Thymus (tissue), 11 donors: ENCODE data around the gene RERE. TPM values are rescaled to one million over a fixed set of nuclear protein-coding genes. Genes with fewer than 3 reads are reported as not detected.
A peak's percentile ranks its signal among the peaks of the same experiment; 100 is the strongest.

Source experiments
- DNase-seq, 9 donors: peaks; one replicate each; pipeline ENCODE4 v3.0.0-alpha.2; 2013; ENCODE audit warnings: low spot score in 9 of 9, low read depth in 6 of 9, missing footprints in 1 of 9
- H3K27ac ChIP-seq, 2 donors: one replicate each; pipeline ENCODE4 v1.5.1; 2013; ENCODE audit warnings: control low read depth in 1 of 2, low read depth in 1 of 2, low read length in 1 of 2, mild to moderate bottlenecking in 1 of 2, moderate library complexity in 1 of 2
- H3K27me3 ChIP-seq, 2 donors: one replicate each; pipeline ENCODE4 v1.5.1; 2013; ENCODE audit warnings: low read length in 1 of 2; ENCODE audit not compliant: control insufficient read depth in 2 of 2, insufficient read depth in 1 of 2
- H3K36me3 ChIP-seq, 2 donors: one replicate each; pipeline ENCODE4 v1.5.1; 2013; ENCODE audit warnings: low read length in 1 of 2, mild to moderate bottlenecking in 1 of 2, moderate library complexity in 1 of 2; ENCODE audit not compliant: control insufficient read depth in 2 of 2, insufficient read depth in 2 of 2
- H3K4me1 ChIP-seq, 2 donors: one replicate each; pipeline ENCODE4 v1.5.1; 2013; ENCODE audit warnings: low read length in 2 of 2; ENCODE audit not compliant: control insufficient read depth in 2 of 2, insufficient read depth in 2 of 2
- H3K4me3 ChIP-seq, 2 donors: one replicate each; pipeline ENCODE4 v1.5.1; 2013; ENCODE audit warnings: low read length in 2 of 2, control low read depth in 1 of 2, mild to moderate bottlenecking in 1 of 2
- H3K9me3 ChIP-seq, 2 donors: one replicate each; pipeline ENCODE4 v1.5.1; 2013; ENCODE audit warnings: low read length in 1 of 2, mild to moderate bottlenecking in 1 of 2; ENCODE audit not compliant: control insufficient read depth in 2 of 2, insufficient read depth in 1 of 2
- WGBS: extraction: QIAGEN DNeasy Blood & Tissue Kit; methylation state at CpG from one replicate; pipeline ENCODE4 v1.1.7; 2013; 5-methylcytosine and 5-hydroxymethylcytosine counted together
- polyA plus RNA-seq: library from polyadenylated mRNA; stranded (reverse); fragments of 200-250 nt; gene quantifications from one replicate; pipeline ENCODE4 v1.2.3, GENCODE V29; 2013
- total RNA-seq: library from RNA; stranded (reverse); fragments of 120-200 nt; gene quantifications from one replicate; pipeline ENCODE4 v1.2.4, GENCODE V29; 2013
- donor health status: healthy.

The RERE gene
- total and polyA plus RNA-seq, 2 donors, result 22.9 to 37.7 TPM

GRCh38 chr1:8604041-8604945 is 213.1 kb downstream of the RERE start:
- no peaks in the 10 kb centered on the region for H3K27me3 ChIP-seq
- peak in 3 of 9 donors; percentile 12 to 32 (median 24) for DNase-seq
- no peaks in the 10 kb centered on the region for H3K36me3 ChIP-seq
- WGBS, result 60% methylated on average over 7 of the region's 7 CpGs
- peaks cover 0 to 3% of the 10 kb centered on the region in 2 donors for H3K9me3 ChIP-seq
- H3K4me3 ChIP-seq, result no peak overlapping the region
- peak overlapping the region; percentile 57 to 60 for H3K27ac ChIP-seq
- peaks cover 2 to 4% of the 10 kb centered on the region in 2 donors for H3K4me1 ChIP-seq

- no peak for DNase-seq
- H3K4me1 ChIP-seq, result peaks cover 2 to 12% of the 10 kb centered on the region in 2 donors
- H3K27me3 ChIP-seq, result no peaks in the 10 kb centered on the region
- WGBS, result 97% methylated on average over 4 of the region's 4 CpGs
- H3K36me3 ChIP-seq, result no peaks in the 10 kb centered on the region
- H3K4me3 ChIP-seq, result no peak overlapping the region
- H3K9me3 ChIP-seq, result peaks cover 0 to 3% of the 10 kb centered on the region in 2 donors
- H3K27ac ChIP-seq, result no peak overlapping the region
These were observed 214.2 kb downstream of the RERE start for GRCh38 chr1:8603220-8603616.

DNA sequence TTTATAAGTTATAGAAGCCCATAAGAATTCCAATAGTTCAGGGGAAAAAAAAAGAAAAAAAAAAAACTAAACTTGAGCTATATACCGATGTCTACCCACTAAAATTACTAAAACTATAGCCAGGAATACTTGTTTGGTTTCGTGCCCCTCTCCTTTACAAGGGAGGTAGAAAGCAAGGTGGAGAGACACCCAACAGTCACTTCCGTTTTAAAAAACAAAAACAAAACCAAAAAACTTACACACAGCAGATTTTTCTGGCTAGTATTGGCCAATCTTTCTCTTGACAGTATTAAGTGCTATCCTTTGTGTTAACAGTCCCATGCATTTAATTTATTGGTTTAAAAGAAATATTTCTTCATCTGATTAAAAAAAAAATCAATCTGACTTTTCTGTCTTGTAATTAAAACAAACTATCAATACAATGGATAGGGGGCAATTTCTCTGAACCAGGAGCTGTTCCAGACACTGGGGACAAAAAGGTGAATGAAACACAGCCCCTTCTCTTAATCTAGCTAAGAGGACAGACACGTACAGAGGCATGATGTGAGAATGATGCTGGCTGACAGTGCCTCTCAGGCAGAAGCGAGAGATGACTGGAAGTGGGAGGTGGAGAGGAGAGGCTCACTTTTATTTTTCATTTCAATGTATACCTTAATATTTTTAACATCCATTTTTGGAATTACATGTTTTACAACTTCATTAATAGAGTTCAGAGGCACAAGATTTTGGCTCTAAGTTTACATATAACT is 214.8 kb downstream of the RERE start:
- WGBS, result 48% methylated on average over 5 of the region's 5 CpGs
- H3K27me3 ChIP-seq, result no peaks in the 10 kb centered on the region
- no peak overlapping the region for H3K27ac ChIP-seq
- no peak overlapping the region for H3K4me3 ChIP-seq
- DNase-seq, result peak in 1 of 9 donors; percentile 28
- no peaks in the 10 kb centered on the region for H3K36me3 ChIP-seq
- peaks cover 2 to 14% of the 10 kb centered on the region in 2 donors for H3K4me1 ChIP-seq
- H3K9me3 ChIP-seq, result peaks cover 0 to 3% of the 10 kb centered on the region in 2 donors

DNA sequence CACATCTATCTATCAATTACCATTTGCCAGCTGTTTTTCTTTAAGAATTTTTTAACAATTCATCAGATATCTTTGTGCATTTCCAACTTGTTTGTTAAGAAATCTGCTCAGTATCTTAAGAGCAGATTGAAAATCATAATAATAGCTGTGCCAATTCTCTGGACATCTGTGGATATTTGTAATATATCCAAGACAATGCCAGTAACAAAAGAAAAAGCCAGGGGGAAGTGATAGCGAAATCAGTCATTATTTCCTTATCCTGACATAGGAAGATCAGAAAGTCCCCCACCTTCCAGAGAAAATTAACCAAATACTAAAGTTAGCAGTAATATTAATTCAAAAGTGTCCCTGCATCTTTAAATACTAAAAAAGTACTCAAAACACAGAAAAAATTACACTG is 217.1 kb downstream of the RERE start:
- Histone ChIP-seq H3K27me3 (no peaks in the 10 kb centered on the region), H3K9me3 (peaks cover 0 to 3% of the 10 kb centered on the region in 2 donors), H3K27ac (no peak overlapping the region), H3K4me1 (peaks cover 2 to 14% of the 10 kb centered on the region in 2 donors), H3K36me3 (peaks cover 0 to 2% of the 10 kb centered on the region in 2 donors), H3K4me3 (no peak overlapping the region)
- 99% methylated on average over 1 of the region's 1 CpG for WGBS
- DNase-seq, result no peak

DNA sequence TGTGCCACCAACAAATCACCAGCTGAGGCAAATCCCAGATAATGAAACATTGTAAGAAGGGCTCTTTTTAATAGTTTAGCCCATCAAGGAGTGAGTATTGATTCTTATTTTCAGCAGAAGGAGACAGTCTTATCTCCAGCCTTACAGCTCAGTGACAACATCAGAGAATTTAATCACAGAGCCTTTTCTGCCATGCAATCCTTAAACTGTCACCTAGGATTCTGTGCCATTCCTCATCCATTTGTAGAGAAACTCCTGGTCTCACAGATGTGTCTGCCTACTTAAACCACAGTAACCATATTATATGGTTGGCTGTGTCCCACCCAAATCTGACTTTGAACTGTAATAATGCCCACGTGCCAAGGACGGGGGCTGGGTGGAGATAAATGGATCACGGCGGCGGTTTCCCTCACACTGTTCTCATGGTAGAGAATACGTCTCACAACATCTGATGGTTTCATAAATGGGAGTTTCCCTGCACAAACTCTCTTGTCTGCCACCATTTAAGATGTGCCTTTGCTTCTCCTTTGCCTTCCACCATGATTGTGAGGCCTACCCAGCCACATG is 217.7 kb downstream of the RERE start:
- WGBS, result 94% methylated on average over 6 of the region's 6 CpGs
- Histone ChIP-seq H3K9me3 (peaks cover 0 to 3% of the 10 kb centered on the region in 2 donors), H3K27me3 (no peaks in the 10 kb centered on the region), H3K27ac (no peak overlapping the region), H3K4me3 (no peak overlapping the region), H3K4me1 (peaks cover 2 to 14% of the 10 kb centered on the region in 2 donors), H3K36me3 (peaks cover 0 to 2% of the 10 kb centered on the region in 2 donors)
- DNase-seq, result no peak

DNA sequence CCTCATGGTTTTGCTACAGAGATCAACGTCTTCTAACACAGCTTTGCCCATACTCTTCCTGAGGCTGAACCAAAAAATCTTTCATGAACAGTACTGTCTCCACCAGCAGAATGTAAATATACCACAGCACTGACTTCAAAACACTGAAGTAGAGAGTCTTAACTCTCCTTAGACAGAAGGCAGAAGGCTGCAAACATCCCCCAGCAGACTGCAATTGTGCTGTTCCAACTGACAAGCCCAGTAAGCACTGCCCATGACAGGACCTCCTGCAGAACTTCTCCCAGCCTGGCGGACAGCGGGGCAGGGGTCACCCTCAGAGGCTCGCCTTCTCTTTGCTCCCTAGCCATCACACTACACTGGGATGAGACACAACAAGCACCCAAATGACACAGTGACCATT is 218.7 kb downstream of the RERE start:
- WGBS, result 86% methylated on average over 4 of the region's 4 CpGs
- Histone ChIP-seq H3K27ac (no peak overlapping the region), H3K36me3 (peaks cover 0 to 2% of the 10 kb centered on the region in 2 donors), H3K4me1 (peaks cover 2 to 12% of the 10 kb centered on the region in 2 donors), H3K27me3 (no peaks in the 10 kb centered on the region), H3K4me3 (no peak overlapping the region), H3K9me3 (peaks cover 0 to 4% of the 10 kb centered on the region in 2 donors)
- no peak for DNase-seq

- DNase-seq, result no peak
- Histone ChIP-seq H3K4me3 (no peak overlapping the region), H3K9me3 (peaks cover 0 to 9% of the 10 kb centered on the region in 2 donors), H3K36me3 (peaks cover 0 to 2% of the 10 kb centered on the region in 2 donors), H3K4me1 (peaks cover 1 to 12% of the 10 kb centered on the region in 2 donors), H3K27ac (no peak overlapping the region), H3K27me3 (no peaks in the 10 kb centered on the region)
- whole genome bisulfite sequencing, result 87% methylated on average over 15 of the region's 15 CpGs
These were observed 219.2 kb downstream of the RERE start for GRCh38 chr1:8598060-8598724.

GRCh38 chr1:8597455-8597854 is 220.0 kb downstream of the RERE start:
- Histone ChIP-seq H3K4me1 (peaks cover 0 to 10% of the 10 kb centered on the region in 2 donors), H3K27me3 (no peaks in the 10 kb centered on the region), H3K36me3 (peaks cover 0 to 2% of the 10 kb centered on the region in 2 donors), H3K9me3 (peaks cover 0 to 11% of the 10 kb centered on the region in 2 donors), H3K27ac (no peak overlapping the region), H3K4me3 (no peak overlapping the region)
- 92% methylated on average over 4 of the region's 4 CpGs for WGBS
- no peak for DNase-seq
